Activated CD4-positive, CD25-positive, alpha-beta regulatory T cell treated with anti-CD3 and anti-CD28 coated beads, Interleukin-2, amount 50 U/mL, for 16 hours (primary cell): ENCODE data around the gene TTC3.

Experiments used
- DNase-seq: peaks from one replicate; pipeline ENCODE4 v3.0.0-alpha.2; 2020; ENCODE audit warnings: low read depth, low spot score

TTC3 gene

DNA sequence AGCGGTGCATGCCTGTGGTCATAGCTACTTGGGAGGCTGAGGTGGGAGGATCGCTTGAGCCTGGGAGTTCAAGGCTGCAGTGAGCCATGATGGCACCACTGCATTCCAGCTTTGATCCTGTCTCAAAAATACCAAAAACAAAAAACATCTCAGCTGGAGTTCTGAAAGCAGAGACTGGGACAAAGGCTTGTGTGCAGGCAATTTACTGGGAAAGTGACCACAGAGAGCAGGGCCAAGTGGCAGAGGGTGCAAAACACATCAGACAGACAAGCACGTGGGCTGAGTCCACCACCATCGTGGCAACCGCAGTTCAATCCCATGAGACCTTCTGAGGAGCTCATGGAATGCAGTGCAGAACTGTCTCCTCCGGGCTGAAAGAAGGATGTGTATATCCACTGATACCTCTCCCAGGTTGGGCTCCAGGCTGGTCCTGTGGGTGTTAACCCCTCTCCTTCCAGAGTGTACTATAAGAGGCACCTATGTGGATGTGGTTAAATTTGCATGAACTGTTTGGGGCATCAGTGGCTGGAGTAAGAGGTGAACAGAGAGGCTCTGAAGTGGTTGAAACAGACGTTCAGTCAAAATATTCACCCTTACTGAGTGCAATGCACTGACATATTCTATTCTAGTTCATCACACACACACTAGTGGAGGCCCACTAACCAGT lies 11.0 kb upstream of the TTC3 start:
- no peak for DNase-seq

DNA sequence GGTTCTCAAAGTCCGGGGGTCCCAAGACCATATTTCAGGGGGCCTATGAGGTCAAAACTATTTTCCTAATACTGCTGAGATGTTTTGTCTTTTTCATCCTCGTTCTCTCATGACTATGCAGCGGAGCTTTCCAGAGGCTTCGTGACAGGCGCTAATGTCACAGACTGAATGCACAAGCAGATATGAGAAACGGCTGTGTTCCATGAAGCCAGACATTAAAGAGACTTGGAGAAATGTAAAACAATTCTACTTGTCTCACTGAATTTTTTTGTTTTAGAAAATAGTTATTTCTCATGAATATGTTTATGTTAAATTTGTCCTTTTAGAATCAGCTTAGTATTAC lies 10.5 kb upstream of the TTC3 start:
- DNase-seq: no peak

DNA sequence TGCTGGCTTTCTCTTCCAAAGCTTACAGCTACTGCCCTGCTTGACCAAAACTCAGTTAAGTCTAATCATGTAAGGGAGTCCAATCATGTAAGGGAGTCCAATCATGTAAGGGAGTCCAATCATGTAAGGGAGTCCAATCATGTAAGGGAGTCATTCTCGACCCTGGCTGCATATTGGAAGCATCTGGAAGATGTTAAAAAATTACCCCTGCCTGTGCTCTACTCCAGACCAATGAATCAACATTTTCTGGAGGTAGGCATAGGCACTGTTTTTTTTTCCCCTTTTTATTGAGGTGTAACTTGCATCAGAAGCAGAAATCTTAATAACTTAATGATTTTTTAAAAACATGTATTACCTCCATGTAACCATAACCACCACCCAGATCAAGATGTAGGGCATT lies 9.6 kb upstream of the TTC3 start:
- no peak for DNase-seq

DNA sequence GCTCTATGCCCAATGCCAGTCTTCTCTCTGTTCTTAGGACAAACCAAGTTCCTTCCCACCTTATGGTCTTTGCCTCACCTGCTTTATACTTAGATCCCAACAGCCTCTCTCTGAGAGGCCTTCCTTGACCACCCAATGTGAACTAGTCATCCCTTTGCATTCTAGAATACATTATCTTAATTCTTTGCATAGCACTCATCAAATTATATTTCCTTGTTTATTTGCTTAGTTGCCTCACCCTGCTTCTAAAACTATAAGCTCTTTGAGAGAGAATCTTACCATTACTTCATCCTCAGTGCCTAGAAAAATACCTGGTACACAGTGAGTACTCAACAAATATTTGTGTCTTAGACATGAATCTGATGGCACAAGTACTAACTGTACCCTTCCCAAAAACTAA lies 8.2 kb upstream of the TTC3 start:
- DNase-seq: no peak

DNA sequence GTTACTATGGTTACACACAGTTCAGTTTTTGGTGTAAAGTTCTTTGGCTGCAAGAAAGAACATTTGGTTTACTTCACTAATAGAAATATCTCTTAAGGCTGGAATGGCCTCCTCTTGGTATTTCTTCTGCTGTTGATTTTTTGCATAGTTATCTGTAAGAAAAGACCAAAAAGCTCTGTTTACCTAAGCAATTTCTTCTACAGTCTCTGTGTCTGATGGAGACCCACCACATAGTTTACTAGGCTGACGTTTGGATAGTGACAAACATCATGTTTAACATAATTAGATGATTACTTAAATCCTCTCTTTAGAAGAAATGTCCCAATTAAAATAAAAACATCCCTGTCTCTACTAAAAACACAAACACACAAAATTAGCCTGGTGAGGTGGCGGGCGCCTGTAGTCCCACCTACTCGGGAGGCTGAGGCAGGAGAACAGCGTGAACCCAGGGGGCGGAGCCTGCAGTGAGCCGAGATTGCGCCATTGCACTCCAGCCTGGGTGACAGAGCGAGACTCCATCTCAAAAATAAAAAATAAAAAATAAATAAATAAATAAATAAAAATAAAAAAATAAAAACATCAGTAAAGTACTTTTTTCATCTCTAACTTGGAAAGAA lies 7.4 kb upstream of the TTC3 start:
- DNase-seq: no peak

DNA sequence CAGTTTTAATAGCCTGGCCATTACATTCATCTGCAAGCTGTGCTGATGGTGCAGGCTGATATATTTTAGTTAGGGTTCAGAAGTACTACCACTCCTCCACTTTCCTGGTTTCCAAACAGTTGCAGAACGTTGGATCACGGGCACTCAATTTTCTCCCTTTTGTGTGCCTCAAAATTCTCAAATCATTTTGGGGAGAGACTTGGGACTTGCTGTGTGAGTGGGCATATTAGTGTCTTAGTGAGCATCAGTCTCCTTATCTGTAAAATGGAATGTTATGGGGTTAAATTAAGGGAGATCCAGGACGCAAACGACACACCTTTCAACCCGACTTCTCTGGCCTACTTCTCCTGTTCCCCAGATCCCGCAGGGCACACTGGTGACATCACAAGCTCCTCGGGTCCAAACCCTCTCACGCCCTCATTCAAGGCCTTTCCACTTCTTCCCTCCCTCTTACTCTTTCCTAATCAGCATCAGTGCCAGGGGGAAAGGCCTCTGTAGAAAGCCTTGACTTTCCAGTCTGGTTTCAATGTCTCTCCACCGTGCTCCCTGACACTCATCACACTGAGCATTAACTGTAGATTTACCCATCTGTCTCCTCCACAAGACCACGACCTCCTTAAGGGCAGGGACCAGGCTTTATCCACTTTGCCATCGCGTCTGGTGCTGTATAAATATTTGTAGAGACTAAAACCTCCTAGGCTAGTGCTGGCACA lies 1.3 kb upstream of the TTC3 start:
- no peak for DNase-seq

GRCh38 chr21:37072274-37072987 lies 623 bp upstream of the TTC3 start:
- no peak for DNase-seq

GRCh38 chr21:37073417-37074196 lies 553 bp downstream of the TTC3 start:
- DNase-seq: peak; percentile 37

GRCh38 chr21:37074197-37074510 lies 1.1 kb downstream of the TTC3 start:
- no peak for DNase-seq

DNA sequence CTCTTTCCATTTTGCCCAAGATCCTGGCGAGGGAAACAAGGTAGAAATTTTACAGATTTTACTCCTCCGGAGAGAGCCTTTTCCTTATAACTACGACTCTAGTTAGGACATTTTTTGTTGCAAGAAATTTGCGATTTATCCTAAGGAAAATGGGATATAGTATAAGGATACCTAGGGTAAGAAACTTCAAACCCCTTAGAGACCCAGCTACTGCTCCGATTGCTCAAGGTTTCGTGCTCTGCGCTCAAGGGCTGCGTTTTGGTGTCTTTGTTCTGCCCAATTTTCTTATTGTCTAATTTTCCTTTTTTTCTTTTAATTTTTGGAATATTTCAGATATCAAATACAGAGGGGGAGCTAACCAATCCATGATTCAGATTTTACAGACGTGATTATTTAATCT lies 1.5 kb downstream of the TTC3 start:
- DNase-seq: no peak

DNA sequence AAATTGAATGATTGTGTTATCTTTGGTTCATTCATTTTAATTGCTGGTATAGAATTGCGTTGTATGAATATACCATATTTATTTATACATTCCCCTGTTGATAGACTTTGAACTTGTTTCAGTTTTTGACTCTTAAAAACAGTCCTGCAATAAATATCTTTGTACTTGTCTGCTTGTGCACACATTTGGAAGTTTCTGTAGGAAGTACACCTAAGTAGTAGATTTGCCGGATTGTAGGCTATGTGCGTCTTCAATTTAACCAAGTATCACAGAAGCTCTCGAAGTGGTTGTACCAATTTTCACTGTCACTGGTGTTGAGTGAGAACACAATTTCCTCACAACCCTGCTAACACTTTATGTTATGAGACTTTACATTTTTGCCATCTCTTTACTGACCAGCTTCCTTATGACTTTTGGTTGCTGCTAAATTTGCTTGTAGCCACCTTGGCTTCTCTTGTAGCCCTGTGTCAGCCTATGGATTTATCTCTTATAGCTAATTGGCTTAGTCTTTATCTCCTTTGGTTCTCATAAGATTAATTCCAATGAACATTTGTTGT lies 2.2 kb downstream of the TTC3 start:
- DNase-seq: no peak

DNA sequence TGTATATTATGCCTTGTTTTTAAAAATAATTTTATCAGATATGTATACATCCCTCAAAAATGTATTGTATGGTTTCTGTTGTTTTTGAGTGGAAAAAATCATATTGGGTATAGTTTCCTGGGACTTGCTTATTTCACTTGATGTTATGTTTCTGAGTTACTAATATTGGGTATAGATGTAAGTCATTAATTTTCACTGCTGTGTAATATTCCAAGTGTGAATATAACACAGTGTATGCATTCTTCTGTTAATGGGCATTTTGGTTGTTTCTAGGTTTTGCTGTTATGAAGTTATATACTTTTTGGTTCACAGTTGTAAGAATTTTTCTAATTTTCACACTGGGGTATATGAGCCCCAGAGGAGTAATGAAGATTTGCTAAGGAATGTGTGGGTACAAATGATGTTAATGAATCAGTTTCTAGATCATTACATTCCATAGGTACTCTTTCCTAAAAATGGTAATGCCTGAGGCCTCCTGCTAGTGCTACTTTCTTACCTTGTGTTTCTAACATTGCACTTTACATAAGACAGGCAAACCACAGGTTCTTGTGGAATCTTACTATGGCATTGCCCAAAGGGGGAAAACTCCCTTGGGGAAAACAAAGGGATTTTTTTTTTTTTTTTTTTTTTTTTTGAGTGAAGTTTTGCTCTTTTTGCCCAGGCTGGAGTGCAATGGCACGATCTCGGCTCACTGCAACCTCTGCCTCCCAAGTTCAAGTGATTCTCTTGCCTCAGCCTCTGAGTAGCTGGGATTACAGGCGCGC lies 3.2 kb downstream of the TTC3 start:
- DNase-seq: no peak

- no peak for DNase-seq
These were observed 4.3 kb downstream of the TTC3 start for GRCh38 chr21:37077403-37077802.

DNA sequence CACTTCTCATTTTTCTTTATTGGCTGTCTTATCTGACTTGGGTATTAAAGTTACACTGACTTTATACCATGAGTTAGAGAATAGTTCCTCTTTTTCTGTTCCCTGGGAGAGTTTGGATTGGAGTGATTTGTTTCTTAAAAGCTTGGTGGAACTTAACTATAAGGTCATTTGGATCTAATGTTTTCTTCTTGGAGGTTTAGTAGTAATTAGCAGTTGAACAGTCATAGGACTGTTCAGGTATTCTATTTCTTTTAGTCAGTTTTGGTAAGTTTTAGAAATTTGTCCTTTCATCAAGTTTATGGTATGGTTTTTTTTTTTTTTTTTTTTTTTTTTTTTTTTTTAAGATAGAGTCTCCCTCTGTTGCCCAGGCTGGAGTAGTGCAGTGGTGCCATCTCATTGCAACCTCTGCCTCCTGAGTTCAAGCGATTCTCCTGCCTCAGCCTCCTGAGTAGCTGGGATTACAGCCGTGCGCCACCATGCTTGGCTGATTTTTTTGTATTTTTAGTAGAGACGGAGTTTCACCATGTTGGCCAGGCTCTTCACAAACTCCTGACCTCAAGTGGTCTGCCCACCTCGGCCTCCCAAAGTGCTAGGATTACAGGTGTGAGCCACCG lies 6.3 kb downstream of the TTC3 start:
- DNase-seq: no peak

DNA sequence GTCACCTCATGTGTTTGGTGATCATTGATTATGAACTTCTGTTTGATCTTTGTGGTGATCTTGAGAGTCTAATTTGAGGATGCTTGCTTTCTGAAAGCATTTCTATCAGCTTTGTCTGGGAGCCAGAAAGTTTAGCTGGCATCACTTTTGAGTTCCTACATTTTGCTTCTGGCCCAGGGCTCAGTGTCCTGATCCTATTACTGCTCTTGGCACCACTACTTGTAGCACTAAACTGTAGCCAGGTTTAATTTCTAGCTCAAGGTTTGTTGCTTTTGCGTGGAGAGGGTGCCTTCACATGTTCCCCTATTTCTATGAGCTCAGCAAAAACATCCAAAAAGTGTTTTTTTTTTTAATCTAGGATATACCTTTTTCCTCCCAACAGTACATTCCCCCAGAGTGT lies 9.3 kb downstream of the TTC3 start:
- DNase-seq: no peak

DNA sequence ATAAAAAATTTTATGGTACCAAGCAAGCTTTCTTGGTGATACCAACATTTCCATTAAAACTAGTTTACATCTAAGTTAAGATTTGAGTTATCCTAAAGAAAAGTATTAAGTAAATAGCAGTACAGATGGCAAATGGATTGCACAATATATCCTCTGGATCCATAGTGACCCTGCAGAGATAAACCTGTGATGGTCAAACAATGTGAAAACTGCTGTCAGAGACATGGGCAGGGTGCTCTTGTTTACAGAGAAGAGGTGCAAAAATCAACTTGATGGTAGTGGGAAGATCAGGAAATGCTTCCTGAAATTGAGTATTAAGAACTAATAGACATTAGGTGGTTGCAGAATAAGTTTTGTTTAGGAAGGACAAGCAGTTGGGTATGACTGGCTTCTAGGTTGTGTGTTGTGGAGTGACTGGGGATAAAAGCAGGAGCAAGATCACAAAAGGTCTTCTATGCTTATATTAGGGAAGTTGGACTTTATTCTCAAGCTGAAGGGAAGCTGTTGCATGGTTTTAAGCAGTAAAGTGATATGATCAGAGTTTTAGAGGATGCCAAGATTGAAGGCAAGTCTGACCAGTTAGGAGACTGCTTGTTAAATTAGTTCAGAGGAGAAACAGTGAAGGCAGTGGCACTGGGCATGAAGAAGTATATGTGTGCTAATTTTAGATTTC lies 9.9 kb downstream of the TTC3 start:
- no peak for DNase-seq

- DNase-seq: no peak
These were observed 12.7 kb downstream of the TTC3 start for GRCh38 chr21:37085726-37086125.

- no peak for DNase-seq
These were observed 14.1 kb downstream of the TTC3 start for GRCh38 chr21:37087188-37087587.

DNA sequence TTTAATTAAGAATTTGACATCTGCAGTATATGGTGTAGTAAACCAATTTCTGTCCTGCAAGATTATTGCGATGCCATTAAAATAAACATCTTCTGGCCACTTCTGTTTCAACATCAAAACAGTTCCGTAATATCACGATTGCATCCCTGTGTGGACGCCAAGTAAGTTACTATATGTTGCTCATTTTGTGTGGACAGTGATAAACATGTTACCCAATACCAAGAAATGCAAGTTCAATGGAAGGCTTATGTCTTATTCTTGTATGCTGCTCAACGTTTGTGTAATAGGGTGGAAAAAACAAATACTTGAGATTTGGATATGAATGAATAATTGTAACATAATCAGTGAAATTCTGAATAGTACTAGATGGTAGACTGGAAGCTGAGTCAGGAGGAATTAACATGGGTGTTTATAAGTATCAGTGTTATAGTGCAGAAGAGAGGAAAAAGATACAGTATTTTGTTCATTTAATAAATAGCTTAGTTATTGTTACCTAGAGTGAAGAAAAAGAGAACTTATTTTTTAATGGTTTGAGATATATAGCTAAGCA lies 15.2 kb downstream of the TTC3 start:
- no peak for DNase-seq

DNA sequence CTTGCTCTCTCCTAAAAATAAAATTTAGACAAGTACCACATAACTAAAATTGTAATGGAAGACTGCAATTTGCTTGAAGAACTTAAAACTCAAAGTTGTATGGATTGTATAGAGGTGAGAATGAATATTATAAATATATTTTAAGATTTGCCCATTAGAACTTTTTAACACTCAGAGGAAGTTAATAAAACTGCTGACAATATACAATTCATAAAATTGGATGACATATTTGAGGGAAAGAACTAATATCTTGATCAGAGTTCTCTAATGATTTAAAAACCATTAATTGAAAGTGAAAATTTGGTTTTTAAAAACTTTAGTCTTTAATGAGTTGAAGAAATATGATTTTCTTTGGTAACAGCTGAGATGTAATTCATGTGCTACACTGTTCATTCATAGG lies 20.9 kb downstream of the TTC3 start:
- DNase-seq: no peak
